ENCODE measurements around the gene LRP6.

LRP6 gene

GRCh38 chr12:12091071-12091470, 175.8 kb downstream of the LRP6 start:
- TF ChIP-seq FOXM1 (IDR thresholded peaks at IDR 0.05; ENCODE audit: borderline replicate concordance, low read depth) (no peak), REST (IDR thresholded peaks at IDR 0.05; ENCODE audit: low read depth) (no peak), YY1 (IDR thresholded peaks at IDR 0.05; ENCODE audit: low read depth) (no peak), TAF1 (IDR thresholded peaks at IDR 0.05; ENCODE audit: low read depth) (no peak)

- TF ChIP-seq REST (IDR thresholded peaks at IDR 0.05; ENCODE audit: low read depth) (no peak), CEBPB (IDR thresholded peaks at IDR 0.05) (no peak), ZBTB7A (IDR thresholded peaks at IDR 0.05; ENCODE audit: low read depth) (no peak), EP300 (IDR thresholded peaks at IDR 0.05; ENCODE audit: borderline replicate concordance) (no peak), TEAD4 (IDR thresholded peaks at IDR 0.05) (no peak), YY1 (IDR thresholded peaks at IDR 0.05; ENCODE audit: low read depth) (no peak), CREB1 (IDR thresholded peaks at IDR 0.05; ENCODE audit: low read depth) (no peak), USF1 (IDR thresholded peaks at IDR 0.05) (no peak), RAD21 (IDR thresholded peaks at IDR 0.05; ENCODE audit: low read depth) (no peak), TAF1 (IDR thresholded peaks at IDR 0.05; ENCODE audit: low read depth) (no peak), FOXM1 (IDR thresholded peaks at IDR 0.05; ENCODE audit: borderline replicate concordance, low read depth) (no peak), EGR1 (IDR thresholded peaks at IDR 0.05) (no peak), NFIC (IDR thresholded peaks at IDR 0.05) (no peak), MAX (IDR thresholded peaks at IDR 0.05) (no peak), TCF12 (IDR thresholded peaks at IDR 0.05; ENCODE audit: low read depth) (no peak)
Observed at GRCh38 chr12:12088761-12089160, 178.1 kb downstream of the LRP6 start.

GRCh38 chr12:12088147-12088546, 178.7 kb downstream of the LRP6 start:
- TF ChIP-seq EGR1 (IDR thresholded peaks at IDR 0.05) (no peak), MAX (IDR thresholded peaks at IDR 0.05) (no peak), ZBTB7A (IDR thresholded peaks at IDR 0.05; ENCODE audit: low read depth) (no peak), FOXM1 (IDR thresholded peaks at IDR 0.05; ENCODE audit: borderline replicate concordance, low read depth) (no peak), REST (IDR thresholded peaks at IDR 0.05; ENCODE audit: low read depth) (no peak), TEAD4 (IDR thresholded peaks at IDR 0.05) (no peak), TCF12 (IDR thresholded peaks at IDR 0.05; ENCODE audit: low read depth) (no peak), RAD21 (IDR thresholded peaks at IDR 0.05; ENCODE audit: low read depth) (no peak), TAF1 (IDR thresholded peaks at IDR 0.05; ENCODE audit: low read depth) (no peak)

- TF ChIP-seq EGR1 (IDR thresholded peaks at IDR 0.05) (no peak), CEBPB (IDR thresholded peaks at IDR 0.05) (no peak), TEAD4 (IDR thresholded peaks at IDR 0.05) (no peak), FOXM1 (IDR thresholded peaks at IDR 0.05; ENCODE audit: borderline replicate concordance, low read depth) (no peak), USF1 (IDR thresholded peaks at IDR 0.05) (no peak), TCF12 (IDR thresholded peaks at IDR 0.05; ENCODE audit: low read depth) (no peak), ZBTB7A (IDR thresholded peaks at IDR 0.05; ENCODE audit: low read depth) (no peak), TAF1 (IDR thresholded peaks at IDR 0.05; ENCODE audit: low read depth) (no peak), RAD21 (IDR thresholded peaks at IDR 0.05; ENCODE audit: low read depth) (no peak), YY1 (IDR thresholded peaks at IDR 0.05; ENCODE audit: low read depth) (no peak), REST (IDR thresholded peaks at IDR 0.05; ENCODE audit: low read depth) (no peak), EP300 (IDR thresholded peaks at IDR 0.05; ENCODE audit: borderline replicate concordance) (no peak), CREB1 (IDR thresholded peaks at IDR 0.05; ENCODE audit: low read depth) (no peak)
Observed at GRCh38 chr12:12087693-12088034, 179.2 kb downstream of the LRP6 start.

All from Ishikawa (cell line).